ENCODE data around the gene ERMP1.

The ERMP1 gene

DNA sequence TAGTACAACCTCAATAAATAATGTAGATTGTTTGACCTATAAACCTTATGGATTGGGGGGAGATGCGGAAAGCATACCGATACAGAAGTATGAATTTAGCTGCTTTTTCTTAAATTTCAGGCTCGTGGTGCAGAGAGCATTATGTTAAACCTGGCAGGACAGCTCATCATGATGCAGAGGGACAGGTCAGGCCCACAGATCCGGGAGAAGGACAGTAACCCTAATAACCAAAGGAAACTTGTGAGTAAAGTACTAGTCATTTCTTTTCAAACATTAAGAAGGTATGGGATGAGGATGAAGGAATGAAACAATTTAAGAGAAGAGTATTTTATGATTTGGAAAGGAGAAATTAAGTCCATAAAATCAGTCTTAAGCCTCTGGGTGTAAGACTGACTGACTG lies 70.5 kb downstream of the ERMP1 start:
- no peak overlapping the region for H3K4me3 ChIP-seq (ENCODE audit: control insufficient read depth, low read depth, low read length)
- TF ChIP-seq, protein P1, sequence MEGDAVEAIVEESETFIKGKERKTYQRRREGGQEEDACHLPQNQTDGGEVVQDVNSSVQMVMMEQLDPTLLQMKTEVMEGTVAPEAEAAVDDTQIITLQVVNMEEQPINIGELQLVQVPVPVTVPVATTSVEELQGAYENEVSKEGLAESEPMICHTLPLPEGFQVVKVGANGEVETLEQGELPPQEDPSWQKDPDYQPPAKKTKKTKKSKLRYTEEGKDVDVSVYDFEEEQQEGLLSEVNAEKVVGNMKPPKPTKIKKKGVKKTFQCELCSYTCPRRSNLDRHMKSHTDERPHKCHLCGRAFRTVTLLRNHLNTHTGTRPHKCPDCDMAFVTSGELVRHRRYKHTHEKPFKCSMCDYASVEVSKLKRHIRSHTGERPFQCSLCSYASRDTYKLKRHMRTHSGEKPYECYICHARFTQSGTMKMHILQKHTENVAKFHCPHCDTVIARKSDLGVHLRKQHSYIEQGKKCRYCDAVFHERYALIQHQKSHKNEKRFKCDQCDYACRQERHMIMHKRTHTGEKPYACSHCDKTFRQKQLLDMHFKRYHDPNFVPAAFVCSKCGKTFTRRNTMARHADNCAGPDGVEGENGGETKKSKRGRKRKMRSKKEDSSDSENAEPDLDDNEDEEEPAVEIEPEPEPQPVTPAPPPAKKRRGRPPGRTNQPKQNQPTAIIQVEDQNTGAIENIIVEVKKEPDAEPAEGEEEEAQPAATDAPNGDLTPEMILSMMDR (IDR thresholded peaks at IDR 0.05; ENCODE audit: control insufficient read depth, insufficient read depth, low read depth, low read length, missing control alignments) = no peak
- DNase-seq (ENCODE audit: low read depth) = no peak

DNA sequence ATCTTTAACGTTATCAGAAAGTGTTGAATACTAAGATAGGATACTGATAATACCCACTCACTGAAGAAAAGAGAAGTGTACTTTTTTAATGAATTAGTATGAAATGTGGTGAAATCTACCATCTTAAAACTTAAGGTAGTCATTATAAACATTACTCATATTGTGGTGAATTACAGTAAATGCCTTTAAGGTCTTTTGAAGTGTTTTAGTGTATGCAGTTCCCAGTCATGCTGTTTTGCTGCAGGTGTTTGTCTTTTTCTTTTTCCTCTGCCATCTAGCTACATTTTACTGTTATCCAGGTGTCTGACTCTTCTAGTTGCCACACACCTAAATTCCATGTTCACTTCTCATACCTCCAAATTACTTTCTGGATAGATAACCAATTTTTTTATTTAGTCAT lies 72.6 kb downstream of the ERMP1 start:
- no peak overlapping the region for H3K4me3 ChIP-seq (ENCODE audit: control insufficient read depth, low read depth, low read length)
- DNase-seq (ENCODE audit: low read depth) = no peak
- TF ChIP-seq, protein P1 (IDR thresholded peaks at IDR 0.05; ENCODE audit: control insufficient read depth, insufficient read depth, low read depth, low read length, missing control alignments) = no peak

DNA sequence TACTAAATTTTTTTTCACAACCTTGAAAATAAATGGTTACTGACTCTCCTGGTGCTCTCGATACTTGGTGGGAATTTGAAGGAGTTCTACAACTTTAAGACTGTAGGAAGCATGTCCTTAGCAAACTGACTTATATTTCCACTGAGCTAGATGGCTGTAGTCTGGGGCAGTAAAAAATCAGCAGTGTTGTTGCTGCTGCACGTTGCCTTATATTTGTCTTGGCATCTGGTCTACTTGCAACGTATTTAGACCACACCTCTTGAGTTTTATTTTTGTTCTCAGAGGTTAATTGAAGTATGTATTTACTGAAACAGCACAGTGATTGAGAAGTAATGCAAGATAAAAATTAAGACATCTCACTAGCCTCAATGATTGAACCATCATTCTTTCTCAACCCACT lies 76.3 kb downstream of the ERMP1 start:
- no peak for DNase-seq (ENCODE audit: low read depth)
- no peak overlapping the region for H3K4me3 ChIP-seq (ENCODE audit: control insufficient read depth, low read depth, low read length)
- TF ChIP-seq, protein P1 (IDR thresholded peaks at IDR 0.05; ENCODE audit: control insufficient read depth, insufficient read depth, low read depth, low read length, missing control alignments) = no peak

DNA sequence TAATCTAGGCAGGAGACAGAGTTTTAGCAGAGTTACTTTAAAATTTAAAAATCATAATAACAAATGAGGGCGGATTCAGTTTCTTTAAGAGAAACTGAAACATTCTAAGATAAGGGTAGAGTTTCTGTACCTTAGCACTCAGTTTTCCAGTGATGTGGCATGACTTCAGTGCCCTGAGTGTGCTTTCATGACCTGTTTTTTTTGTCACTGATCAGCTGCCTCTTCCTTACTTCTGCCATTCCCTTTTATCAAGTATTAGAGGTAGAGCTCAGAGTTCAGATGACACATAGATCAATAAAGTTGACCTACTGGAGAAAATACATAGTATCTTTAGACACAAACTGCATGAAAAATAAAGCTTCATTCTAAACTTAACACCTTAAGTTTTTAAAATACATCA lies 82.3 kb downstream of the ERMP1 start:
- TF ChIP-seq, protein P1 (IDR thresholded peaks at IDR 0.05; ENCODE audit: control insufficient read depth, insufficient read depth, low read depth, low read length, missing control alignments) = no peak

DNA sequence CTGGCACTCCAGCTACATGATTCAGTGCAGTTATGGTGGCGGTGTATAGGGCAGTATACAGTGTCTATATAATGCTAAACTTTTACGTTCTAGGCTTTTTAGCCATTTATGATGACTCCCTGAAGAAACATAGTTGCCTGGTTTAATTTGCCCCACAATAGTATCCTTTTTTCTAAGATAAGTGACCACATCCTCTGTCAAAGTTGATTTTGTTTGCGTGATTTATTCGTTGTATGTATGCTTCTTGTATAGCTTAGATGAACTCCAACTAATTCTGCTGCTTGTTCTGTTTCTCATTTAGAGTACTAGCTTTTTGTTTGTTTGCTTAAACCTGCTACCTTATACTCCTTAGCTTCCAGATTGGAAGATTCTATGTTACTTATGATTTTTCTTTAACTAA lies 83.6 kb downstream of the ERMP1 start:
- TF ChIP-seq, protein P1 (IDR thresholded peaks at IDR 0.05; ENCODE audit: control insufficient read depth, insufficient read depth, low read depth, low read length, missing control alignments) = no peak
- no peak overlapping the region for H3K4me3 ChIP-seq (ENCODE audit: control insufficient read depth, low read depth, low read length)
- no peak for DNase-seq (ENCODE audit: low read depth)

More for the DNA sequence above, 82.3 kb downstream of the ERMP1 start:
- DNase-seq (ENCODE audit: low read depth) = no peak
- H3K4me3 ChIP-seq (ENCODE audit: control insufficient read depth, low read depth, low read length) = no peak overlapping the region

DNA sequence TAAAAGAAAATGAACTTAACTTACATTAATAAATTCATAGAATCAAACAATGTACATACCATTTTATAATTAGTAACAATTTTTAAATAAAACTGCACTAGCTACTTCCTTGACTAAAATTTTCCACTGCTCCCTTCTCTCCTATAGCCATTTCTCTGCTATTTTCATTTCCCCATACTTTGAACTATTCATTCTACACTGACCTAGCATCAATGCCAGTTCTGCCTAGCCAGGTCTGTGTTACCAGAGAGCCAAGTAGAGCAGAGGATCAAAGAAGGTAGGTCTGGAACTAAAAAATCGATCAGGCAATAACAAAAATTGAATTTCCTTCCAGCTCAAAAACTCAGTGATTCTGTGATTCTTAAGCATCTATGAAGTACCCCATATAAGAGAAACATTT lies 84.5 kb downstream of the ERMP1 start:
- H3K4me3 ChIP-seq (ENCODE audit: control insufficient read depth, low read depth, low read length) = no peak overlapping the region
- TF ChIP-seq, protein P1 (IDR thresholded peaks at IDR 0.05; ENCODE audit: control insufficient read depth, insufficient read depth, low read depth, low read length, missing control alignments) = no peak
- no peak for DNase-seq (ENCODE audit: low read depth)

DNA sequence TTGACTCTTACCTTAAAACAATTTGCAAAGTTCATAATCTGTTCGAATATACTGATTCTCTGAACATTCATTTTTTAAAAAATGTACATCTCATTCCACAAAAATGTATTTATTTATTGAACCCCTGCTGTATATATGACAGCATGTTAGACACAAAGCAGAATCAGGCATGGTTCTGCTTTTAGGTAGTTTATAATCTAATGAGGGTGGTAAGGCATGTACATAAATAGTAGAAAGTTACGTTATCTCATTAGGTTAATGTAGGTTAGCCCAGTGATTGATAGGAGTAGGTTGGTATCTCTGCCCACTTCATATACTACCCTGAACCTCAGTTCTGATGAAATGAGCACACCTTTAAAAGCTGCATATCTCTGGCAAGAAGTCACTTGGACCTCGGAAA lies 89.8 kb downstream of the ERMP1 start:
- DNase-seq (ENCODE audit: low read depth) = no peak
- TF ChIP-seq, protein P1 (IDR thresholded peaks at IDR 0.05; ENCODE audit: control insufficient read depth, insufficient read depth, low read depth, low read length, missing control alignments) = no peak
- no peak overlapping the region for H3K4me3 ChIP-seq (ENCODE audit: control insufficient read depth, low read depth, low read length)

Data from AG09309 (cell line).